Measurements from ENCODE around the gene CLIC4.
A peak's percentile ranks its signal among the peaks of the same experiment; 100 is the strongest.

Gene CLIC4

GRCh38 chr1:24768873-24769605 is 23.8 kb downstream of the CLIC4 start:
- Histone ChIP-seq H3K4me1 (ENCODE audit: insufficient read depth, low read length, poor library complexity, severe bottlenecking) (peaks cover 62% of the 10 kb centered on the region), H3K9me2 (replicated peaks; ENCODE audit: low read depth, low read length) (no peaks in the 10 kb centered on the region), H3F3A (ENCODE audit: low read depth) (peaks cover 9% of the 10 kb centered on the region; the same call in 1 of the 2 replicates), H3K36me3 (ENCODE audit: insufficient read depth, low read length) (no peaks in the 10 kb centered on the region; the same call in 1 of the 2 replicates), H3K4me3 (ENCODE audit: low read length, poor library complexity, severe bottlenecking) (peak overlapping the region; percentile 62), H3K79me2 (ENCODE audit: insufficient read depth, low read length) (peaks cover 98% of the 10 kb centered on the region), H4K20me1 (ENCODE audit: insufficient read depth, low read length, poor library complexity, severe bottlenecking) (peaks cover 3% of the 10 kb centered on the region), H3K9ac (ENCODE audit: low read depth, low read length, poor library complexity, severe bottlenecking) (peak overlapping the region; percentile 61), H3K4me2 (ENCODE audit: low read depth, low read length, poor library complexity, severe bottlenecking) (peak overlapping the region; percentile 67), H2AFZ (ENCODE audit: low read length) (no peak overlapping the region), H3K27me3 (ENCODE audit: insufficient read depth, low read length, poor library complexity, severe bottlenecking) (no peaks in the 10 kb centered on the region), H3K9me3 (ENCODE audit: insufficient read depth, low read depth, low read length) (no peaks in the 10 kb centered on the region)
- TF ChIP-seq CTCF (conservative IDR thresholded peaks at IDR 0.05; ENCODE audit: low read length), result no peak

- Histone ChIP-seq H3F3A (ENCODE audit: low read depth) (peaks cover 4% of the 10 kb centered on the region; the same call in 1 of the 2 replicates), H3K9ac (ENCODE audit: low read depth, low read length, poor library complexity, severe bottlenecking) (peak overlapping the region; percentile 61), H3K4me3 (ENCODE audit: low read length, poor library complexity, severe bottlenecking) (peak overlapping the region; percentile 62), H3K9me3 (ENCODE audit: insufficient read depth, low read depth, low read length) (no peaks in the 10 kb centered on the region), H3K36me3 (ENCODE audit: insufficient read depth, low read length) (no peaks in the 10 kb centered on the region; the same call in 1 of the 2 replicates), H3K4me2 (ENCODE audit: low read depth, low read length, poor library complexity, severe bottlenecking) (peak overlapping the region; percentile 67), H3K79me2 (ENCODE audit: insufficient read depth, low read length) (peaks cover 98% of the 10 kb centered on the region), H3K27me3 (ENCODE audit: insufficient read depth, low read length, poor library complexity, severe bottlenecking) (no peaks in the 10 kb centered on the region), H2AFZ (ENCODE audit: low read length) (no peak overlapping the region), H3K4me1 (ENCODE audit: insufficient read depth, low read length, poor library complexity, severe bottlenecking) (peaks cover 55% of the 10 kb centered on the region), H3K9me2 (replicated peaks; ENCODE audit: low read depth, low read length) (no peaks in the 10 kb centered on the region), H4K20me1 (ENCODE audit: insufficient read depth, low read length, poor library complexity, severe bottlenecking) (peaks cover 3% of the 10 kb centered on the region)
- TF ChIP-seq EZH2phosphoT487 (IDR thresholded peaks at IDR 0.05; ENCODE audit: borderline replicate concordance), result no peak
- no peak for TF ChIP-seq CTCF (conservative IDR thresholded peaks at IDR 0.05; ENCODE audit: low read length)
These were observed 24.7 kb downstream of the CLIC4 start for GRCh38 chr1:24769656-24770651.

- Histone ChIP-seq H4K20me1 (ENCODE audit: insufficient read depth, low read length, poor library complexity, severe bottlenecking) (peaks cover 10% of the 10 kb centered on the region), H3K4me1 (ENCODE audit: insufficient read depth, low read length, poor library complexity, severe bottlenecking) (peaks cover 46% of the 10 kb centered on the region)
These were observed 25.6 kb downstream of the CLIC4 start for GRCh38 chr1:24770881-24771280.

More at GRCh38 chr1:24770881-24771280, 25.6 kb downstream of the CLIC4 start:
- Histone ChIP-seq H3K9ac (ENCODE audit: low read depth, low read length, poor library complexity, severe bottlenecking) (peak overlapping the region; percentile 61), H3F3A (ENCODE audit: low read depth) (peaks cover 3% of the 10 kb centered on the region; the same call in 1 of the 2 replicates), H3K79me2 (ENCODE audit: insufficient read depth, low read length) (peaks cover 98% of the 10 kb centered on the region), H3K4me3 (ENCODE audit: low read length, poor library complexity, severe bottlenecking) (peak overlapping the region; percentile 62), H3K27me3 (ENCODE audit: insufficient read depth, low read length, poor library complexity, severe bottlenecking) (no peaks in the 10 kb centered on the region), H3K9me3 (ENCODE audit: insufficient read depth, low read depth, low read length) (no peaks in the 10 kb centered on the region), H3K36me3 (ENCODE audit: insufficient read depth, low read length) (no peaks in the 10 kb centered on the region; the same call in 1 of the 2 replicates), H2AFZ (ENCODE audit: low read length) (no peak overlapping the region), H3K4me2 (ENCODE audit: low read depth, low read length, poor library complexity, severe bottlenecking) (peak overlapping the region; percentile 67), H3K9me2 (replicated peaks; ENCODE audit: low read depth, low read length) (no peaks in the 10 kb centered on the region)
- TF ChIP-seq CTCF (conservative IDR thresholded peaks at IDR 0.05; ENCODE audit: low read length) (no peak), EZH2phosphoT487 (IDR thresholded peaks at IDR 0.05; ENCODE audit: borderline replicate concordance) (no peak)
